ENCODE measurements around the gene KDM2B.
"Not testable (repeated sequence)": the region's sequence is repeated elsewhere in the genome, so short reads cannot be mapped to it uniquely, and the experiment has no call there.

The KDM2B gene

DNA sequence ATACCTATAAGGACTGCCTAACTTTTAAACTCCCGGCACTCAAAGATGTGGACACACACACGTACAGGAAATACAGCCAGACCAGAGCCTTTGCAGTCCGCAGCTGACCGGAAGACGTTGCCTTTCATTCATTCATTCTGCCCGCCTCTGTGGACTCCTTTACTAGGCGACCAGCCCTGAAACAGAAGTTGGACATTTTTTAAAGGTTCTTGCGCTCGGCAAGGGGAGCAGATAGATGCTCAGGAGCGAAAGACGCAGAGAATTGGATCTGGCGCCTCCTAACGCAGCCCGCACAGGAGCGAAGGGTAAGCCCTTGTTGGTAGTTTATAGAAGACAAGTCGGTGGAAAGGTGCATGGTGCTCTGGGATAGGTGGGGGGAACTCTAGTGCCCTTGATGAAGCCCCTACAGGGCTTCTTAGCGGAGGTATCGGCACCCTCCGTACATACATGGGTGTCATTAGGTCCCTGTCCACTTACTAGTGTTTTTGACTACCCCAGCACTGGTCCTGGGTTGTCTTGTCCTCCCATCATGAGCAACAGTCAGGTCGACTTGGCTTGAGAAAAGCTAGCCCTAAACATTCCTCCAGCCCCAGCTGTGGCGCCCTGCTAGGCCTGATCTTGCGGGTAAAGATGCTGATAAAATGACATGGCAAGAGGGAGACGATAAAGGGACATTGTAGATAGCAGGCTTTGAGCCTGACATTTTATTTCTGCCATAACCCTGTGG lies at the start of gene KDM2B:
Gene KDM2B (minus strand): TSS at position 65 of the 727 bp plus-strand sequence. CDS start 112 bp downstream, outside the sequence.
- peak; percentile 81 for DNase-seq

DNA sequence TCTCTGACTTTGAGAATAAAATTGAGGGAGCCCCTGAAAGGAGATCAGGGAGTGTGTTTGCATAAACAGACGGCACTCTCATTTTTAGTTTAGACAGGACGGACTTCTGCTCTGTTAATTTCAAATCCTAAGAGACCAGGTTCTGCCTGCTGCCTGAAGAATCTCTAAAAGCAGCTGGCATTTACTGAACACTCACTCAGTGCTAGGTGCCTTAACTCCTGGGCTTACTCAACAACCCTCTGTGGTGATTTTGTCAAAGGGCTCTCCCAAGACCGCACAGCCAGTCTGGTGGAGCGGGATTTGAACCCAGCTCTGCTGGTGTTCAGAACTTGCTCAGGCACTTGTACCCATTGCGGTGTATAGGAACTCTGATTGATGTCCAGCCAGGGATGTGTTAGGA lies 47.7 kb upstream of the KDM2B start:
- DNase-seq = no peak

DNA sequence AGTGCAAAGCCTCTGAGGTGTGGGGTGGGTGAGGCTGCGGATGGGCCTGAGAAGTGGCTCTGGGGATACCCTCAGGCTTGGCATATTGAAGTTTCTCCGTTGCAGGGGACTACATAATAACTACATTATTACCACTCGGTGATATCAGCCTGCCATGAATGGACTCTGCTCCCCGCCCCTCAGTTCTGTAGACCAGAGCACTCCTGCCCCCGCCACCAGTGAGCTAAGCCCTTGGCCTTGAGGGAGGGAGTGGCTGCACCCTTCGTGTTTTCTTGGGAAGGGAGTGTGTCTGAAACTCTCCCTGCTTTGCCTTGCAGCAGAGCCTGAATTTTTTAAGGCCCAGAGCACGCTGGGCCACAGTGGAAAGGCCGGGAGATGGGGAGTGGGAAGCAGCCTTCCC lies 47.2 kb upstream of the KDM2B start:
- DNase-seq = peak; percentile 56

DNA sequence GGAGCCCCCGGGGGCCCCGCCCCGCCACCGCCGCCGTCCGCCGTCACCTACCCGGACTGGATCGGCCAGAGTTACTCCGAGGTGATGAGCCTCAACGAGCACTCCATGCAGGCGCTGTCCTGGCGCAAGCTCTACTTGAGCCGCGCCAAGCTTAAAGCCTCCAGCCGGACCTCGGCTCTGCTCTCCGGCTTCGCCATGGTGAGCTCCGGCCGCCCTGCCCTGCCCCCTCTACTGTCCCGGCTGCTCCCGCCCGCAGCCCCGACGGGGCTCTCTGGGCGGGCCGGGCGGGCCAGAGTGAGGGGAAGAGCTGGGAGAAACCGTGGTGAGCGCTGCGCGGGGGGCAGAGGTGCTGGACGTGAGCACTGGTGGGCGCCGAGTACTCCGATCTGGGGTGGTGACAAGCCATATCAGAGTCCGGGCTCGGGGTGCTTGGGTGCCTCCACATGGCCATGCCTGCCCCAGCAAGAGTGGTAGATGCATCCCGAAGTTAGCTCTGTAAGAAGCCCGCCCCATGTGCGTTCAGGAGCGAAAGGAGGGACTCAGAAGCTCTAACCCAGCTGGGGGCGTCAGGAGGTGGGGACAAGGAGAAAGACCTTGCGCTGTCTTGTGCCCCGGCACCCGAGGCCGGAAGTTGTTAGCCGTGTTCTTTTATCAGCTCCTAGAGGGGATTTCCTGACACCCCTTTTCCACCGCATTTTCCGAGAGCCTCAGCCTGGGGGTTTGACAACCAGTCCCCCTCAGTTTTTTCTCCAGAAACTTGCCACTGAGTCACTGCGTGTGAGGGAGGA lies 46.2 kb upstream of the KDM2B start:
- peak; percentile 84 for DNase-seq

DNA sequence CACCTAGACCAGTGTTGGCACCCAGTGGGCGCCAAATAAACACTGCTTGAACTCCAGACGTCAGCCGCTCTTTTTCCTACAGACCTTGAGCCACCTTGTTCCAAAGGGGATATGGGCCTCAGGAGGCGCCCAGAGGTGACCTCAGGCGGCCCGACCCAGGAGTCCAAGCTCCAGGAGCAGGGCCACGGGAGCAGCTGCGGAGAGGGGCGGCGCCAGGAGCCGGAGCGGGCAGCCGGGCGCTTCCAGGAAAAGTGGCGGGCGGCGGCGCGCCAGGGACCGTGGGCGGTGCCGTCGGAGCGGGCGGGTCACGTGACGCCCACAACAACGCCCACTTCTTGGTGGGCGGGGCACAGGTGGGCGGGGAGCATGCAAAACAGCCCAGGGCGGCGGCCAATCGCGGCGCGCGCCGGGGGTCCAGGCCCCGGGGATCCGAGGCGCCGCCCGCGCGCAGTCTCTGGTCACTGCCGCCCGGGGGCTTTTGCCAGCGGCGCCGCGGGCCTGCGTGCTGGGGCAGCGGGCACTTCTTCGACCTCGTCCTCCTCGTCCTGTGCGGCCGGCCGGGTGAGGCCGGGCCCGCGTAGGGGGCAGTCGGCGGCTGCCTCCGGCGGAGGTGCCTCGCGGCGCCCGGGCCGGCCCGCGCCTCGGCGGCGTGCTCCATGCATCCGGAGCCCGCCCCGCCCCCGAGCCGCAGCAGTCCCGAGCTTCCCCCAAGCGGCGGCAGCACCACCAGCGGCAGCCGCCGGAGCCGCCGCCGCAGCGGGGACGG lies 45.4 kb upstream of the KDM2B start, which contains the start of gene ORAI1:
Gene ORAI1 (plus strand): TSS at position 444 of the 766 bp plus-strand sequence.
- peak; percentile 95 for DNase-seq

DNA sequence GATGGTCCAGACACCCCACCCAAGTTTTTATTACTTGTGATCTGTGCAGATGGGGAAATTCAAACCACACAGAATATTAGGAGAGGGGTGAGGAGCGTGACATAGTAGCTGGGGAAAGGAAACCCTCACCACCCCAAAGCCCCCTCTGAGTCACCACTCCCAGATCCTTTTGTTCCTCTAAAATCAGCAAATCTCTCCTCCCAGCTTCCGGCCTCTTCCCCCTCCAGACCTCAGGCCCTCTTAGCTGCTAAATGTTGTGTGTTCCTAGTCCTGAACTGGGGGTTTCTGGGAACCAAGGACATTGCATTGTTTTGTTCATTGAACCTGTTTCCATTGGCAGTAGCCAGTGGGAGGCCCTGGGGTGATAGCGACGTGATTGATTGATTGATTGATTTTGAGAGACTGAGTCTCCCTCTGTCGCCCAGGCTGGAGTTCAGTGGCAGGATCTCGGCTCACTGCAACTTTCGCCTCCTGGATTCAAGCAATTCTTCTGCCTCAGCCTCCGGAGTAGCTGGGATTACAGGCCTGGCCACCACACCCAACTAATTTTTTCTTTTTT lies 39.6 kb upstream of the KDM2B start:
- DNase-seq = no peak

- no peak for DNase-seq
Observed at GRCh38 chr12:121618659-121619233, 37.9 kb upstream of the KDM2B start.

DNA sequence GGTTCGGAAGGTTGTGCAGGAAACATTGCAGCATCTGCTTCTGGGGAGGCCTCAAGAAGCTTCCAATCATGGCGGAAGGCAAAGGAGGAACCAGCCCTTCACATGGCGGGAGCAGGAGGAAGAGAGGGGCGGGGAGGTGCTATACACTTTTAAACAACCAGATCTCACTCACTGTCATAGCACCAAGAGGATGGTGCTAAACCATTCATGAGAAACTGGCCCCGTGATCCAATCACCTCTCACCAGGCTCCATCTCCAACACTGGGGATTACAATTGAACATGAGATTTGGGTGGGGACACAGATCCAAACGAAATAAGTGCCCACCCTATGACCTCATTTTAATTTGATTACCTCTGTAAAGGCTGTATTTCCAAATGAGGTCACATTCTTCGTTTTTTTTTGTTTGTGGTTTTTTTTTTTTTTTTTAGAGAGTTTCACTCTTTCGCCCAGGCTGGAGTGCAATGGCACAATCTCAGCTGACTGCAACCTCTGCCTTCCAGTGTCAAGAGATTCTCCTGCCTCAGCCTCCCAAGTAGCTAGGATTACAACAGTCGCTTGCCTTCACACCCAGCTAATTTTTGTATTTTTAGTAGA lies 34.1 kb upstream of the KDM2B start:
- DNase-seq = no peak

- DNase-seq = no peak
Observed at GRCh38 chr12:121613462-121613861, 32.6 kb upstream of the KDM2B start.

GRCh38 chr12:121611306-121611705 lies 30.5 kb upstream of the KDM2B start:
- DNase-seq = no peak

- DNase-seq = peak; percentile 24
Observed at GRCh38 chr12:121610239-121611149, 29.7 kb upstream of the KDM2B start.

- DNase-seq = no peak
Observed at GRCh38 chr12:121608301-121608700, 27.5 kb upstream of the KDM2B start.

DNA sequence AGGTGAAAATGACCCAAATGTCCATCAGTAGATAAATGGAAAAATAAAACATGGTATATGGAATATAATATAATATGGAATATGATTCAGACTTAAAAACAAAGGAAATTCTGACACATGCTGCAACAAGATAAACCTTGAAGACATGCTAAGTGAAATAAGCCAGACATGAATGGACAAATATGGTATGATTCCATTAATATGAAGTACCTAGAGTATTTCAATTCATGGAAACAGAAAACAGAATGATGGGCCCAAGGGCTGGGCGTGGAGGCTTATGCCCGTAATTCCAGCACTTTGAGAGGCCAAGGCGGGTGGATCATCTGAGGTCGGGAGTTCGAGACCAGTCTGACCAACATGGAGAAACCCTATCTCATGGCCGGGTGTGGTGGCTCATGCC lies 22.8 kb upstream of the KDM2B start:
- DNase-seq = no peak

DNA sequence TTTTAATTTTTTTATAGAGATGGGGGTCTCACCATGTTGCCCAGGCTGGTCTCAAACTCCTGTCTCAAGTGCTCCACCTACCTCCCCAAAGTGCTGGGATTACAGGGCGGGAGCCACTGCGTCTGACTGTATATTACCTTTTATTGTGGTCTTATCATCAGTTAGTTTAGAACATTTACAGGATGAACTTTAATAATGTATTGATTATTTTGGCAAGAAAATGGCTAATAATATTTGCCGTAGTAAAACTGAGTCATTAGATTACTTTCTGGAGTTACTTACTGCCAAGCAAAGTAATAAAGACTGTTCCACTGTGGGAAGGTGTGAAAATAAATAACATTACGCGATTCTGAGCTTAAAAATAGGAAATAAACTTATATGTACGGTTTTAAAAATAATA lies 21.9 kb upstream of the KDM2B start:
- no peak for DNase-seq

GRCh38 chr12:121600702-121601336 lies 20.0 kb upstream of the KDM2B start:
- DNase-seq = no peak

GRCh38 chr12:121596526-121596925 lies 15.7 kb upstream of the KDM2B start:
- DNase-seq = no peak

- DNase-seq = no peak
Observed at GRCh38 chr12:121595520-121595919, 14.7 kb upstream of the KDM2B start.

GRCh38 chr12:121592320-121592719 lies 11.5 kb upstream of the KDM2B start:
- no peak for DNase-seq

DNA sequence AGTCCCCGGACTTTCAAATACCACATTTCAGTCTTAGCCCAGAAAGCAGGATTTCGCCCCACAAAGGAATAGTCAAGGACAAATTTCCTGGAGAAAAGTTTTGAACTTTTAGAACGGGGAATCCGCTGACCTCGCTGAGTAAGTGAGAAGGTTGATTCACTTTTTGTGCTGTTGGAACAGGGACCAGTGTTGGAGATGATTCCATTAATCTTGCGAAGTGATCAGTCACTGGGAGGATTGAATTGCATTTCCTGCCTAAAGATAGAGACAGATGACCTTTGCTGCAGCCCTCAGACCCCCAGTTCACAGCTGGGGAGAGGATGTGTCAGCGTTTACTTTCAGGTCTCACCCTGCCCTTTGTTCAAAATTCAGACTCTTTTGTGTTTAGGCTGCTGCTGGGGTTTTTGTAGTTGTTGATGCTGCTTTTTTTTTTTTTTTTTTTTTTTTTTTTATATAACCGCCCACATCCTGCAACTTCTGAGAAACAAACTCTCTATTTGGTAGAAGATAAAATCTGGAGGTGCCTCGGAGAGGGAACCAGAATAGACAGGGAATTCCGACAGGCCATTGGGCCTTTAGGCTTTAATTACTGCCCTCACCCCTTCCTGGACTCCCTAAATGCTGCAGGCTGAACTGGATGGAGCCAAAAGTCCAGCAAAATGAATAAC lies 9.8 kb upstream of the KDM2B start:
- DNase-seq = peak; percentile 72

DNA sequence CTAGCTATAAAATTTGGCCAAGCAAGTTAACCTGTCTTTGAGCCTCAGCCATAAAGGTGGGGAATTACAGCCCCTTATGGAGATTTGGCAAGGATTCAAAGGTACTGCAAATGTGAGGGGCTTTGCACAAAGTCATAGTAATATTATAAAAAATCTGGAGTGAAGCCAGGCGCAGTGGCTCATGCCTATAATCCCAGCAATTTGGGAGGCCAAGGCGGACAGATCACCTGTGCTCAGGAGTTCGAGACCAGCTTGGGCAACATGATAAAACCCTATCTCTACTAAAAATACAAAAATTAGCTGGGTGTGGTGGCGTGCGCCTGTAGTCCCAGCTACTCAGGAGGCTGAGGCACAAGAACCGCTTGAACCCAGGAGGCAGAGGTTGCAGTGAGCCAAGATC lies 4.1 kb upstream of the KDM2B start:
- not testable (repeated sequence) for DNase-seq
